HG03520 (cell line): ENCODE data around the gene DENND10.

Experiments used
- ATAC-seq: cut with Tn5 transposase; IDR thresholded peaks from one replicate; pipeline ENCODE4 v1.9.1; 2021; ENCODE audit warnings: mild to moderate bottlenecking, moderate library complexity; ENCODE audit not compliant: unreplicated experiment

The DENND10 gene, protein sequence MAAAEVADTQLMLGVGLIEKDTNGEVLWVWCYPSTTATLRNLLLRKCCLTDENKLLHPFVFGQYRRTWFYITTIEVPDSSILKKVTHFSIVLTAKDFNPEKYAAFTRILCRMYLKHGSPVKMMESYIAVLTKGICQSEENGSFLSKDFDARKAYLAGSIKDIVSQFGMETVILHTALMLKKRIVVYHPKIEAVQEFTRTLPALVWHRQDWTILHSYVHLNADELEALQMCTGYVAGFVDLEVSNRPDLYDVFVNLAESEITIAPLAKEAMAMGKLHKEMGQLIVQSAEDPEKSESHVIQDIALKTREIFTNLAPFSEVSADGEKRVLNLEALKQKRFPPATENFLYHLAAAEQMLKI

DNA sequence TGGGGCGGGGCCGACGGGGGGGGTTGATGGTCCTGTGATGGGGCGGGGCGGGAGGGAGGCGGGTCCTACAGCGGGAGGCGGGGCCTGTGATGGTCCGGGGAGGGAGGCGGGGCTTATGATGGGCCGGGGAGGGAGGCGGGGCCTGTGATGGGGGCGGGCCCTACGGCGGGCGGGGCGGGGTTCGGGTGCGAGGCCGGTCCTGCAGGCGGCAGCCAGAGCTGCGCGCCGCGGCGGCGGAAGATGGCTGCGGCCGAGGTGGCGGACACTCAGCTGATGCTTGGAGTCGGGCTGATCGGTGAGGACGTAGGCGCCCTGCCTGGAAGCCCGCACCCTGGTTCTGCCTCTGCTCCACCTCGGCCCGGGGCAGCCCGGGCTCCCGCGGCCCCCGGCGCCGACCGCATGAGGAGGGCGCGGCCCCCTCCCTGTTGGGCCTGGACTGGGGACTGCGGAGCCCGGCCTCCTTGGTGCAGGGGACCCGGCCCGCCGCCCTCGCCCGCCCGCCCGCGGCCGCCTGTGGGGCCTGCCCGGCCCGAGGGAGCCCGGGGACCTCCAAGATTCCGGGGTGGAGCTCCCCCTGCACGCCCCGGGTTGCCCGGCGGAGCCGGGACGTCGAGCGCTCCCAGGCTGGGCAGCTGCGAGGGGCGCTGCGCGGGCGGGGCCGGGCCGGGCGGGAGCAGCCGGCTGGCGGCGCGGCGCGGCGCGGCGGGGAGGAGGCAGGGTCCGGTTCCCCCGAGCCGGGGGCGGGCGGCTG, at the start of gene DENND10:
Gene DENND10 (plus strand): TSS at position 211 of the 751 bp plus-strand sequence. CDS start 30 bp downstream, at position 241.
- ATAC-seq: peak; percentile 86

DNA sequence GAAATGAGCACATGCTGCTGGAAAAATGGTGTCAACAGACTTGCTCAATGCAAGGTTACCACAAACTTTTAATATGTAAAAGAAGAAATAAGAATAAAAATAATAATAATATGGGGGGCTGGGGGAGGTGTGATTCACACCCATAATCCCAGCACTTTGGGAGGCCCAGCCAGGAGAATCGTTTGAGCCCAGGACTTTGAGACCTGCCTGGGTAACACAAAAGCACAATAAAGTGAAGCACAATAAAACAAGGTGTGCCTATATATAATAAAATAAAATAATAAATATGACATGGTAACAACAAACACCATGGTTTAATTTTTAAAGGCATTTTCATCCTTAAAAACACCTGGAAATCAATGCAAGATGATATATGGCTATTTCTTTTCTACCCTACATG, 48.4 kb upstream of the DENND10 start:
- no peak for ATAC-seq

DNA sequence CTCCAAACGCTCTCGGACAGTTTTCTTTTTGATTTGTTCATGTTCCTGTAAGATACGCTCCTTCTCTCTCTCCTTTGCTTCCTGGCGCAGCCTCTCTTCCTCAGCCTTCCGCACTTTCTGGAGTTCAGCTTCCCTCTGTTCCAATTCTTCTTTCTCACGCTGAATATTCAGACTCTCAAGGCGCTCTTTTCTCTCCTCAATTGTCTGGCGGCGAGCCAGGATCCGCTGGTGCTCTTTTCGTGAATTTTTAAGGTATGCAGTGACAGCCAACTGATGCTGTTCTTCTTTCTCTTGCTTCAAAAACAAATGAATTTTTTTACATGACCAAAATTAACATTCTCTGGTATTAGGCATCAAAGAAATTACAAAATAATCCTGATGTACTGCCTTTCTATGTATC, 45.9 kb upstream of the DENND10 start:
- ATAC-seq: no peak

DNA sequence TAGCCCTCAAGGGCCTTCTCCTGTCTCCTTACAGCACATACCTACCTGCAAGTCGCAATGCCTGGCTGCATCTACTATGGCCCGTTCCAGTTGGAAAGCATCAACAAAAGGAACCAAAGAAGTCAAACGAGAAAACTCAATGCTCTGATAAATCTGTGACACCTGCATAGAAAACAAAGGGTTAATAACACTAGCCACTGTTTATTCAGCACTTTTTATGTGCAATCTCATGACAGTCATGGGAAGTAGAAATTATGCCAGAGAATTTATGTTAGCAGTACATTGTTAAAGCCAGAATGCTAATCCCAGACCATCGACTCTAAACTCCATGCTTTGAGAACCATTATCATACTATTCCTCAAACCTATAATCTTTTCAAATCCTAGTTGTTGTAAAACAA, 44.4 kb upstream of the DENND10 start:
- ATAC-seq: no peak

DNA sequence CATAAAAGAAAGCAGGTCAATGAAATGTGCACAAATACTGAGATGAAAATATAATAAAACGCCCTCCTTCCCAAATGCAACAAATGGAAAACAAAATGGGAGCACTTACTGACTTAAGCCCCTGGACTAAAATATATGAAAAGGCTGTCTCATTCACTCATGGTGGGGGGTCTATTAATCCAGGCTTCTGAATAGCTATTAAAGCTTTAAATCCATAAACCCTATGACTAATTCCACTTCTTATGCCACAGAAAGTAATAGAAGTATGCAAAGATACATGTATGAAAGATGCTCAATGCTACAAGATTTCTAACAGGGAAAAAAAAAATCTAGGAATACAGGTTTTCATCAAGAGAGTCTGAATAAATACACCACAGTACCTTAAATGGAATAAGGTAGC, 43.8 kb upstream of the DENND10 start:
- no peak for ATAC-seq

DNA sequence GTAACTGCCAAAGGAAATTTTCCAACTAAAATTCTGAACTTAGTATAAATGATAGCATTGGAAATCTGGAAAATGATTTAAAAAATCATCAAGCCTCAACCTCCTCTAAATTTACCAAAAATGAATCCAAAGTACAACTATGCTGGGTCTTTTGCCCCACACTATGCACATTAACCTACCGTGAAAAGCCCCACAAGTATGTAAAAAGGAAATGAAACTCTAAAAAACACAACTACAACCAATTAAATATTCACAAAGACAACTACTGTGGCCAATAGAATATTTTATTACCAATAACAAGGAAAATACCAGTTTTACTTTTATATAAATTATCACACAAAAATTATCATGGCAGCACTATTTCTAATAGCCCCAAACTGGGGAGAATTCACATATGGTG, 42.6 kb upstream of the DENND10 start:
- no peak for ATAC-seq

DNA sequence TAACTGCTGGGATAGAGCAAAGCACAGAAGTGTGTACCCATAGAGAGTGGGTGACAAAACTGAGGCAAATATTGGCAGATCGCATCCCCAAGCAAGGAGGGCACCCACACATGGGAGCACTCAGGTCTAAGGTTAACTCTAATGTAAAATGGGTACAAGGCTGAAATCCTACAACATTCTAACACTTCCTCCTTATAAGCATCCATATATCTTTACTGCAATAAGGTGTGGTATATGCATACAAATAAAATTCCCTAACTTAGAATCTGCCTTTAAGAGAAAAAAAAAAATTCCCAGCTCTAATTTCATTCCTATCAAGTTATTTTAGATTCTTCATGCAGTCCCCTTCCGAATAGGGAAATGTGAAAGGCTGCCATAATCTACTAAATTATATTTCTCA, 42.0 kb upstream of the DENND10 start:
- ATAC-seq: no peak

DNA sequence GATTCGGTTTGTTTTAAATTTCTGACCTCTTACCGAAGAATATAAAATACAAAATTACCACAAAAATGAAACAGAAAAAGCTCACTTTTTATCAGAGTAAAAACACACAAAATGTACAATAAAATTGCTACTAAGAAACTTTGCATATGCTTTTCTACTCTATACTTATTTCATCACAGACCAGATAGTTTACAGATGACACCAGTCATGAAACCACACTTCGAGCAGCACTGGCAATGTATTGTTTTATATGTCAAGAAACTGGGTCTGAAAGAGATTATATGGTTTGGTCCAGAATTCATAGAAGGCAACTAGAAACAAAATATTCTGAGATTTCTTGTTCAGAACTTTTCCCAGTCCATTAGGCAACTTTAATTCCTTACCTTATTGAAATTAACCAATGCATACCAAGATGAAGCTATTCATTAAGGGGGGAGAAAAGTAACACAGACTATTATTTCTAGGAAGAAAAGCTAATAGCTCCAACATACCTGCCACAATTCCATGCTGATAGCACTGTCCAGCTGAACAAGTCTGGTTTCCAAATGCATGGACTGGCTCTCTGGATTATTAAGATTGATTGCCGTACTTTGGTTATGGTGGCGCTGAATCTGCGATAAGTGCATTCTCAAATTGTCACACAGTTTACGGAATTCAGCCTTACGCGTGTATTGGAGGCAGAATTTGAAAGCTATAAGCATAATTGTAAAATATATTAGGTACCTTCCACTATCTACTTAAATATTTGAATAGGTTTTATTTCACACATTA, 33.3 kb upstream of the DENND10 start:
- ATAC-seq: no peak

DNA sequence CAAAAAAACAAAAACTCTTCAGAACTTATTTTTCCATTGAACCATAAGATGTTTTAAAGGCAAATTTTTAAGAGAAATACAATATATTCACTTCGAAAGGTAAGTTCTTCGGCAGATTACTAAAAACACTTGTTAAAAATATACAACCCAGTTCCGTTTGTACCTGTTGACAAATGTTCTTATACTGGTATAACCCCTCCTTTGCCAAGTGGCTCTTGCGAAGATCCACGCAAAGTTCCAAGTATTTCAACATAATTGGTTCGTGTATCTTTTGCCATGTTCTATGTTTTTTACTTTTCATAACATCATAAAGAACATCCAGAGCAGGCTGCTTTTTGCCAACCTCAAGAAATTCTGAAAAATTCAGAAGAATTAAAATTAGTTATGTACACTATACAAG, 30.3 kb upstream of the DENND10 start:
- ATAC-seq: no peak

DNA sequence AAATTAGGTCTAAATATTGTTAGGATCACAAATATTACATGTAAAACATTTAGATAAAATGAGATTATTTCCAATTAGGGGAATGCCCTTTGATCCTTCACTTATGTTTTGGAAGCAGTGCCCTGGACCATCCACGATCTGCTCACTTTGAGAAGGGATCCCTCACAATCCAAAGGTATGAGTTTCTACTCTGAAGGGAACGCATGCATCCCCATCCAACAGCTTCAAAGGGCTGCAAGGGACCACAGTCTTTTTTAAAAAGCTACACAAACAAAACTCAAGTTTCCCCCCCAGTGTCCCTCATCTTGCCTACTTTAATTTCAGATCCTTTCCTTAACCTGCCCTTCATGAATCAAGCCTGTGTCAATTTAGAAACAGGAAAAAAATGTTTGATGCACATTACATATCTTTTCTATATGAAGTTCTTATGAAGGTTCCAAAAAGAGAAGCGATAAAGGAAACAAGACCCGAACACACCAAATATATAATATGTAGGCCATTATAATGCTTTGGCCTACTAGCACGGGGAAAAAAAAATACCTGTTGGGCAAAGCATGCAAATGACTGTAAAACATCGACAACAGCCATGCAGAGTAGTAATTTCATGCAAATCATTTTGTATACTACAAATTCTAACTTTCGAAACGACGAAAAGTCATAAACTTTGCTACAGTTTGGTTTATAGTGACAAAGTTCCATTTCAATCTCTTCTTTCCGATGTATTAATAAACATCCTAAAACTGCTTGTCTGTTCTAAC, 25.3 kb upstream of the DENND10 start:
- ATAC-seq: no peak

DNA sequence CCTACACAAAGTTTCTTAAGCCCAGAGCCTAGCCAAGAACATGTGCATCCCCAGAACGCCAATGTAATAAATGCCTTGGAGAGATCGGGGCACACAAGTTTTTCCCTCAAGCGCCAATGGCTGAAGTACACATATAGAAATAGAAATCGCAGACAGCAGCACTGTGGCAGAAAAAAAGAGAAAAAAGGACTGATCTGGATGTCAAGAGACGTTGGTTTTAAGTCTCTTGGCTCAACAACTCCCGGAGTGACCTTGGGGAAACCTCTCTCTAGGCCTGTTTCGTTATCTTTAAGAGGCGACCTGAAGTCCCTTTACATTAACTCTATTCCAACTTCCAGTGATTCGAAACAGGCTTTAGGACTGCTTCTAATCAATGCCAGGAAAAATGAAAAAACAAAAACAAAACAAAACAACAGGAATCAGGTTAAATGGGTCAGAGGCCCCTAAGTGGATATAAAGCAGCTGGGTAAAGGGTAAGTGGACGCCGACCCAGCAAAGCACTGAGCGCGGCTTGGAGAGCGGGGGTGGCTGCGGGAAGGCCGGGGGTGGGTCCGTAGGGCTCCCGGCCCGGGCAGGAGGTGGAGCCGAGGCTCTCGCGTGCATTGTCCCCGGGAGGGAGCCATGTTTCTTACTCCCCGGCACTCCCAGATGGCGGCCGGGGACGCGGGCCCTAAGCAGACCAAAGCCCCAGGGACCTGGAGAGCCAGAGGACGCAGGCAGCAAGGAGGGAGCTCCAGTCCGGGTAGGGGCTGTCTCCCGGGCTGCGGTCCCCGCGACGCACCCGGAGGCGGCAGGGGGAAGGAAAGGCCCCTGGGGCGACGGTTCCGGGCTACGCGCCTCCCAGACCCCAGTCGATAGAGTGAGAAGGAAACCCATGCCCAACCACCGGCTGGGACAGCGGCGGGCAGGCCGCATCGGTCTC, 24.1 kb upstream of the DENND10 start:
- ATAC-seq: peak; percentile 57

DNA sequence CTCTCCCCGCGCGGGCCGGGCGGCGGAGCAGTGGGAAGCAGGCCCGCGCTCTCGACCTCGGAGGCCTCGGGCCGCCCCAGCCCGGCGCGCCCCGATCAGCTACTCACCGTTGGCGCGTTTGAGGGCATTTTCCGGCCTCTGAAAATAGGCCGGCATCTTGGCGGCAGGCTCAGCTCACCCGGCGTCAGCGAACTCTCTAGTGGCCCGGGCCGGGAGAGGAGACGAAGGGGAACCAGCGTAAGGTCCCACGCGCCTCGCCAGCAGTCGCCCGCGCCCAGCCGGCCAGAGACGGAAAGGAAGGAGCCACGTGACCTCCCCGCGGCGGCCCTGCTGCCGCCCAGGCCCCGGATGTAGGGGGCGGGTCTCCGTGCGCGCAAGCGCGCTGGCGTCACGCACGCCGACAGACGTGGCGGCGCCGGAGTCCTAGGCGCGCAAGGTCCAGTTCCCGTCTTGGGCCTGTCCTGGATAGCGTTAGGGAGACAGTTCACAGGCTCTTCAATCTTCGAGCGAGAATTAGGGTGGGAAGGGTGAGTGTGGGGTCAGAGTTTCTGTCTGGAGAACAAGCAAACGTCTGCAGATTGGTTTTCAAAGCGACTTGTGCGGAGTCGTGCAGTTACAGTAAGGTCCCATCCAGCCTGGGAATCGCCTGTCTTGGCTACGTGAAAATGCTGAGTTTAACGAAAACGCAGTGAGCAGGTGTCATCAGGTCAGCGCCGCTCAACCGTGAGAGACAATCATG, 23.2 kb upstream of the DENND10 start, which contains the start of gene EIF3A:
Gene EIF3A (minus strand): TSS at position 297 of the 739 bp plus-strand sequence. CDS start 141 bp downstream, at position 156.
- peak; percentile 77 for ATAC-seq

DNA sequence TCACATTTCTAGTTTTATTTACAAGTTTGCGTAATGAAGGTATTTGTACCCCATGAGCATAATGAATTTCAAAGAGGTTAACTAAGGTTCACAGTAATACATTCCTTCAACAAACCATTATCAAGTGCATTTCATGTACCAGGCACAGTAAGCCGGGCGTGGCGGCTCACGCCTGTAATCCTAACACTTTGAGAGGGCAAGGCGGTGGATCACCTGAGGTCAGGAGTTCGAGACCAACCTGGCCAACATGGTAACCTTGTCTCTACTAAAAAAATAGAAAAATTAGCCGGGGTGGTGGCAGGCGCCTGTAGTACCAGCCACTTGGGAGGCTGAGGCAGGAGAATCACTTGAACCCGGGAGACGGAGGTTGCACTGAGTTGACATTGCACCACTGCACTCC, 19.0 kb upstream of the DENND10 start:
- no peak for ATAC-seq

DNA sequence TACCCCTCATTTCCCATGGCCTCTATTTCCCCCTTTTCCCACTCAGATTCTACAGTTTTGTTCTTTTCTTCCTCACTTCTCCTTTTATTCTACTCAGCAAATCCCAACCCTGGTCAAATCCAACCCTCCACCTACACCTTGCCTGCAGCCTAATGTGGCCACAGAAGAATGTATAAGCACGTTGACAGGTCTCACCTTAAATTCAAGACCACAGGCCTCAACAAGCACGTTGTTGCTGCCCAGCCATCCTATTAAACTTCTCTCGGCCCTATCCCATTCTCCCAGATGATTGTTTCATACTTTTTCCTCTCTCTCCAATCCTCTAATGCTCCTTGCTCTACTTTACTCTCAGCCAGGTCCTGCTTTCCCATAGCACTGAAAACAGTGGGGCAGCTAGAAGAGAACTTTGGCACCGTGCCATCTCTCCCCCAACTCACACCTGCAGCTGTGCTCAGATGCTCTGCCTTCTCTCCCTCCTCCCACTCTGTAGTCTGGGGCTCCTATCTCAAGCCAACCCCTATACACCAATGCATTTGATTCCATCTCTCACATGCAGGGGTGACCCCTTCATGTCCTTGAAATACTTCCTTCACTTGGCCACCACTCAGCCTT, 16.5 kb upstream of the DENND10 start:
- no peak for ATAC-seq

DNA sequence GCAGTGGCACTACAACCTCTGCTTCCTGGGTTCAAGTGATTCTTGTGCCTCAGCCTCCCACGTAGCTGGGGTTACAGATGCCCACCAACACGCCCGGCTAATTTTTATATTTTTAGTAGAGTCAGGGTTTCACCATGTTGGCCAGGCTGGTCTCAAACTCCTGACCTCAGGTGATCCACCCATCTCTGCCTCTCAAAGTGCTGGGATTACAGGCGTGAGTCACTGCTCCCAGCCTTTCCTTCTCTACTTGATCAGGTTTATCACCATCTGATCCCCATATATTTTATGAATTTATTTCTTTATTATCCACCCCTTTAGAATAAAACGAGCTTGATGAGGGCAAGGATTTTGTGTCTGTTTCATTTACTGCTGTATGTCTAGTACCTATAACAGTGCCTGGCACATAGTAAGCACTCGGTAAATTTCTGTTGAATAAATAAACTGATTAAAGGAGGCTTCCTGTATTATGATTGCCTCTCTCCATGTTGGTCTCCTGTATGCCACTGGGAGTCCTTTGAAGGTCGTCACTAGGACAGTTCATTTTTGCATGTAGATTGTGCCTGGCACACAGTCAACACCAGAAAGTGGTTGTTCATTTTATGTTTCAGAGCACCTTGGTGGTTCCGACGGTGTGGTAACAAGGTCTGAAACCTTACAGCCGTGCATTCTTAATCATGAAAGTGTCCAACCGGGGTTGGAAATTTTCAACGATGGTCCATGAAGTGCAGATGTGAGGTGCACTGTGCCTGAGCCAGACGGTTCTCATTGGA, 13.7 kb upstream of the DENND10 start:
- ATAC-seq: no peak

DNA sequence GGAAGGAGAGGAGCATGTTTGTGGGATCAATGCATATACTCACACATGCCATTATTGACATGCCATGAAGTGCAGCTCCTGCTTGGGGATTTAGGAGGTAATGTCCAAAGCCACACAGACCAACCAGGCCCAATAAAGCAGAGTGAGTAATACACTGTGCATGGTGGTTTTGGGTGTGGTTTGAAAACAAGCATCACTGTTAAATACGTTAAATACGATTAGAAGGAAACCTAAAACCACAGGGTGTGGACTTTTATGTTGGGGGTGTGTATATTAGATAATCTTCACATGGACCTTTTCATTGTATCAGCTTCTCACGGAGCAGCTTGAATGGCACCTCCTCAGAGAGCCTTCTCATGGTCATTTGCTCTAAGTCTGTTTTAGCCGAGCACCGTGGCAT, 12.9 kb upstream of the DENND10 start:
- ATAC-seq: no peak

DNA sequence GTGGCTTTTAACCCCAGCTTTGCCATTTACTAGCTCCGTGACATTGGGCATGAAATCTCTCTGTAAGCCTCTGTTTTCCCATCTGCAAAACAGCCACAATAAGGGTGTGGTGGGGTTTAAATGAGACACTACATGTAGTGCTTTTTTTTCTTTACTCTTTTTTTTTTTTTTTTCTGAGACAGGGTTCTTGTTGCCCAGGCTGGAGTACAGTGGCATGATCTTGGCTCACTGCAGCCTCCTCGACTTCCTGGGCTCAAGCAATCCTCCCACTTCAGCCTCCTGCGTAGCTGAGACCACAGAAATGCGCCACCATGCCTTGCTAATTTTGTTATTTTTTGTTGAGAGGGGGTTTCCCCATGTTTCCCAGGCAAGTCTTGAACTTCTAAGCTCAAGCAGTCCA, 8.3 kb upstream of the DENND10 start:
- no peak for ATAC-seq
